SH-SY5Y (cell line): ENCODE data around the gene TYW5.

ENCODE experiments used
- GATA2 ChIP-seq: IDR thresholded peaks from 2 replicates; pipeline ENCODE4 v1.6.1; 2011; ENCODE audit warnings: mild to moderate bottlenecking, low read depth, low read length
- GATA3 ChIP-seq: IDR thresholded peaks from 2 replicates; pipeline ENCODE4 v1.6.1; 2011; ENCODE audit warnings: low read depth, mild to moderate bottlenecking, low read length, moderate library complexity

GRCh38 chr2:199936554-199936953 lies 18.7 kb downstream of the TYW5 start:
- no peak for TF ChIP-seq GATA3
- TF ChIP-seq GATA2 = no peak
